Stimulated activated CD4-positive, alpha-beta T cell treated with anti-CD3 and anti-CD28 coated beads, Interleukin-12 subunit alpha, Interleukin-12 subunit beta, amount 100 ng/mL, for 24 hours (primary cell): ENCODE data around the gene GPR37L1.
"Not testable (repeated sequence)": the region's sequence is repeated elsewhere in the genome, so short reads cannot be mapped to it uniquely, and the experiment has no call there.

ENCODE experiments used
- DNase-seq, 2 experiments: peaks; one replicate each; pipeline ENCODE4 v3.0.0-alpha.2; 2020; ENCODE audit warnings: low read depth in 2 of 2

The GPR37L1 gene

DNA sequence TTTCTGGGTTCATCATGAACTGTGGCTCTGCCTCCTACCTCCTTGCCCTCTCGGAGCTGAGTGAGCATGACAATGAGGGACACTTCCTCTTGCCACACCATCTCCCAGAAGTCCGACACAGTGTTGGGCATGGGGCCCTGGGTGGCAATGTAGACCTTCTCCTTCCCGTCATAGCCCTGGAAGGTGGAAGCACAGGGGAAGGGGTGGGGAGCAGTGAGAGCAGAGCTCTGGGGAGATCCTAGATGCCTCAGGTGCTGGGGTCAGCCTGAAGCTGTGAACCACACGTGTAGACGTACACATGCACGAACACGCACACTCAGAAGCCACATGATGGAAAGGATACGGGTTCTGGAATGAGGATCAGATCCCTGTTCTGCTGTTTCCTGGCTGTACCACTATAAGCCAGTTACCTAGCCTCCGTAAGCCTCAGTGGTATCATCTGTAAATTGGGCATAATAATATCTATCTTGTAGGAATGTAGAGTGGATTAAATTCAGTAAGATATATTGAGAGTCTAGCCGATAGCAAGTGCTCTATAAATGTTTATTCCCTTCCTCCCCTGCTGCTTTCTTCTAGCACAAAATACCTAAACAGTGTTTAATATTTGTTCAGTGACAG, 31.5 kb downstream of the GPR37L1 start:
- no peak for DNase-seq

DNA sequence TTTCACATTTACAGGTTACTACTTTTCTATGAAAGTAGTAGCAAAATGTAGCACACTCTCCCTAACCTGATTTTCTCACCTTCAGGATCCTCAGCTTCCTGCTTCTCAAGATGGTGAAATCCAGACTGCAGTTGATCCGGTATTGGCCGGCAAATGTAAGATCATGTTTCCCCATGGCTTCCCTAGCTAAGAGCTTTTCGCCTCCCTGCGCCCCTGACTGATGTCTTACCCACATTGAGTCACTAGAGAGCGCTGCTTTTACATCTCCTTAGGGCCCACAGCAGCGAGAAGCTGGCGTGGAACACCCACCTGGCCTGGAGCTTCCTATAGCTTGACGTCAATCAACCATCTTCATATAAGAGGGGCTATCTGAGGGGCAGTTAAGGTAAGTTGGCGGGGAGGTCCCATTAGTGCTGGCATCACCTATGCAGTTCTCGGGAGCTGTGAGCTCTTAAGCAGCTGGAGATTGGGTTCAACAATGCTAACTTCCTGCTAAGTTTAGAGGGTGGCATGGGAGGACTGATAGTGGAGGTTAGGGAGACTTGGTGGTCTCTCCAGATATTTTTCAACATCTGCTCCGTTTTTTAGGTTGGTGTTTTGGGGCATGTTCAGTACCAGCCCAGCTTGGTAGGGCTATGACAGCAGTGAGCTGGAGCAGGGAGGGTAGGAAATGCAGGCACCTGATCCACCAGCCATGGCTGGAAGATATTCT, 32.2 kb downstream of the GPR37L1 start:
- no peak for DNase-seq

DNA sequence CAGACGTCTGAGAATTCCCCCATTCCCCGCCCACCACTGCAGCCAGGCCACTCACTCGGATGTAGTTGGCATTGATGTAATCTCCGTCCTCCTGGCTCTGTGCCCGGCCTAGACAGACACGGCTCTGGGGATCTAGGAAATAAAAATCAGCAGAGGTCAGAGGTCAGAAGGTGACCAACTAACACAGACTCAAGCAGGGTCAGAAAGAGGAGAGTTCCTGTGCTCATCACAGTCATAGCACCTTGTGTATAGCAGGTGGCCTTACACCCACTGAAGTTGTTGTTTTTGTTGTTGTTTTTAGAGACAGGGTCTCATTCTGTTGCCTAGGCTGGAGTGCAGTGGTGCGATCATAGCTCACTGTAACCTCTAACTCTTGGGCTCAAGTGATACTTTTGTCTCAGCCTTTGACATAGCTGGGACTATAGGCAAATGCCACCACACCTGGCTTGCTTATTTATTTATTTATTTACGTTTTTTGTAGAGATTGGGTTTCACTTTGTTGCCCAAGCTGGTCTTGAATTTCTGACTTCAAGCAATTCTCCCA, 32.8 kb downstream of the GPR37L1 start:
- no peak for DNase-seq

DNA sequence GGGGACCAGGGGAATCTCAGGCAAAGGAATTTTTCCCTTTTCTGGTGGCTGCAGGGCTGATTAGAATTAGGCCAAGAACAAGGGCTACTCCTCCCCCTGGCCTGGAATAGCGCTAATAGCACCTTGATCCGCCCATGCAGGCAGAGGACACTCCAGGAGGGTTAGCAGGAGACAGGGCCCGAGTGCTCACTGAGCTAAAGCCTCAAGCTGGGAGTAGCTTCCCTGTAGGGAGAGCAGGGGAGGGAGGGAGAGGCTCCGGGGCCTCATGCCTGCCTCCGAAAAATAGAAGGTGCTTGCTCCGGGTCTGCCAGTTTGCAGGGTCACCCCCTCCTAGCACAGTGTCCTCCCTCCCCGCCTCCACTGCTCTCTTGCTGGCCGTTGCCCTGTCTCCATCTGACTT, 33.9 kb downstream of the GPR37L1 start:
- DNase-seq = no peak

DNA sequence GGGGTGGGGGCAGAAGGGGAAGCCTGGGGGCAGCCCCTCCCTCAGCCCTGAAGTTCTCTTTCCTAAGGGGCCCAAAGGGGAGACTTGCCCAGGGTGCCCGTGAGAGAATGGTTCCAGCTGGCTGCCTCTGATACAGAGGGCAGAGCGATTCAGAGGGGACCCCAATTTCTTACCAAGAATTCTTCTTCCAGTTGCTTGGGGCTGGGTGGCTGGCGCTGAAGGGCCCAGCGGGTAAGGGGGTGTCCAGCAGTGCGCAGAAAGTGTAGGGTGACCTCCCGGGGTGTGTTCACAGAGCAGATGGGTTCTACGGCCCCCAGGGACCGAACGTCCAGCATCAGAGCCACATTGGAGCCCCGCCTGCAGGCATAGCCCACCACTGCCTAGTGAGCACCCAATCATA, 35.2 kb downstream of the GPR37L1 start:
- no peak for DNase-seq

DNA sequence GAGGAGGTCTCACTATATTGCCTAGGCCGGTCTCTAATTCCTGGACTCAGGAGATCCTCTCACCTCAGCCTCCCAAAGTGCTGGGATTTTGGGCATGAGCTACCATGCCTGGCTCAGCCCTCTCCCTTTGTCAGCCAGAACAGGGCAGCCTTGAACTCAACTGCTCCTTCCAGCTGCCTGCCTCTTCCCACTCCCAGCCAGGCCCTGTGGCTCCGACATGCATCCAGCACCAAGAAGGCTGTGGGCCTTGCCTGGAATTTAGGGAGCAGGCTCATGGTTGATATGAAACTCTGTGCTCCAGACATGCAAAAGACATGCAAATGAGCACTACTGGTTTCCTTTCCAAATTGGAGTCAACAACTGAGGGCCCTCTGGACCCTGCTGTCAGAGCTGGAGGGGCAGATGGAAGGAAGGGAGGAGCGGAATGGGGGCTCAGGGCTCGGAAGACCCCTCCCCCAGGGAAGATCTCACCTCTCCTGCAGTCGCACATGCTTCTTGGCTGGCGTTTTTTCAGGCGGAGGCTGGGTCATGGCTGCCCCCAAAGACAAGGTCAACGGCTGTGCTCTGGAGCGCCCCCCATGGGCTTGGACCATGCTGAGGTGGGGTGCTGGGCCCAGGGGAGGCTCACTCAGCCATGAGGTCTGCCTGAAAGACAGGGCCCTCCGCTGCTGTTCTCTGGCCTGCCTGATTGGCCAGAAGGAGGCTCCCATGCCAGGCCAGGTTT, 36.3 kb downstream of the GPR37L1 start:
- no peak for DNase-seq

DNA sequence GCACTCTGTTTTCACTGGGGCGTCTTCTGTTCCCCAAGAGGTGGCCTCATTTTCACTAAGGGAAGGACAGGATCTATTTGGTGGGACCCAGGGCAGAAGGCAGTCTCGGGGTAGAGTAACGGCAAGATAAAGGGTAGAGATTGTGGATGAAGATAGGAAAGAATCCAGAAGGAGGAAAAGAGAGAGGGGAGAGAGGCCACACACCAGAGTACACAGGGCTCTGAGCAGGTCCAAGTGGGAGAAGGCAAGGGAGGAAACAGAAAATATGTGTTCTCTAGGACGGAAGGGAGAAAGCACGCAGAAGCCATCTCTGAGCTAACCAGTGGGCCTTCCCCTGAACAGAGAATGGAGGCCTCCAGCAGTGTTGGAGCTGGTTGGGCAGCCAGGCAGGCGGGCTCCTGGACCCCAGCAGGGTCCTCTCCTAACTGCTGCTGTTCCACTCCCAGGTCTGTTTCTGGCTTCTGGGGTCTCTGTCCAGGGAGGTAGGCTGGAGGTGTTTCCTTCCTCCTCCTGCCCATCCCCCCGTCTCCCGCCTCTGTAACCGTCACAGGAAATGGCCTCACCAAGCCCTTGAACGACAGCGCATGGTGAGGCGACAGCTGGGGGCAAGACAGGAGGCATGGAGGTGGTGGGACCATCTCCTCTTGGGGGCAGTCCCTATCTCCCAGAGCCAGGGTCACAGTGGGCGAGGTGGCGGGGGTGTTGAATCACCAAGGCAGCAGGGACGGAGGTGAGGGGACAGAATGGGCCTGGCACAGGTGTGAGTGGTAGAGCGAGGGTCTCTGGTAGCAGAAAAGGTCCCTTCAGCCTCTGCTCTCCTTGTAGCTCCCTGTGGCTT, 37.0 kb downstream of the GPR37L1 start:
- peak in 1 of 2 experiments; percentile 75 for DNase-seq

DNA sequence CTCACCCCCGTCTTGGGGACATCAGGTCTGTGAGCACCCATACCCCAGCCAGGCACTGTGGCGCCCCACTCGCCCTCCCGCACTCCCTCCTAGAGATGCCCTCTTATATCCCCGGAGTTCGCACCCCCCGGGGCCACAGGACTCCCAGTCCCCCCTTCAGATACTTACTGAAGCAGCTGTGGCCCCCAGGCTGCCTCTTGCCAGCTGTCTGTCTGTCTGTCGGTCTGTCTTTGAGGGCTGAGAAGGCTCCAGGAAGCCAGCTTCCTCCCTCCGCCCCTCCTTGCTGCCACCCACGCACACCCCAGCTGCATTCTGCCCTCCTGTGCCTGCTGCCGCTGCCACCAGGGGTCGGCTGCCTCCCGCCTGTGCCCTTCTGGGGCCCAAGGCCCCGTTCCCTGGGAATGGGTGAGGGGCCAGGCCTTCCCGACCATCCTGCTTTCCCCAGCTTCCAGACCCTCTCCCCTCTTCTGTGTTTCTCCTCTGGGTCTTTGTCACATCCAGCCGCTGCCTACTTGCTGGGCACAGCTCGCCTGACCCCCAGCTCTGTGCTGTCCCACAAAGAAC, 37.7 kb downstream of the GPR37L1 start, which contains the start of gene PTPN7:
Gene PTPN7, minus strand, starts transcription at position 226 of the 564 bp plus-strand sequence. CDS start 1,200 bp downstream, outside the sequence.
- DNase-seq = peak; percentile 75 to 87

DNA sequence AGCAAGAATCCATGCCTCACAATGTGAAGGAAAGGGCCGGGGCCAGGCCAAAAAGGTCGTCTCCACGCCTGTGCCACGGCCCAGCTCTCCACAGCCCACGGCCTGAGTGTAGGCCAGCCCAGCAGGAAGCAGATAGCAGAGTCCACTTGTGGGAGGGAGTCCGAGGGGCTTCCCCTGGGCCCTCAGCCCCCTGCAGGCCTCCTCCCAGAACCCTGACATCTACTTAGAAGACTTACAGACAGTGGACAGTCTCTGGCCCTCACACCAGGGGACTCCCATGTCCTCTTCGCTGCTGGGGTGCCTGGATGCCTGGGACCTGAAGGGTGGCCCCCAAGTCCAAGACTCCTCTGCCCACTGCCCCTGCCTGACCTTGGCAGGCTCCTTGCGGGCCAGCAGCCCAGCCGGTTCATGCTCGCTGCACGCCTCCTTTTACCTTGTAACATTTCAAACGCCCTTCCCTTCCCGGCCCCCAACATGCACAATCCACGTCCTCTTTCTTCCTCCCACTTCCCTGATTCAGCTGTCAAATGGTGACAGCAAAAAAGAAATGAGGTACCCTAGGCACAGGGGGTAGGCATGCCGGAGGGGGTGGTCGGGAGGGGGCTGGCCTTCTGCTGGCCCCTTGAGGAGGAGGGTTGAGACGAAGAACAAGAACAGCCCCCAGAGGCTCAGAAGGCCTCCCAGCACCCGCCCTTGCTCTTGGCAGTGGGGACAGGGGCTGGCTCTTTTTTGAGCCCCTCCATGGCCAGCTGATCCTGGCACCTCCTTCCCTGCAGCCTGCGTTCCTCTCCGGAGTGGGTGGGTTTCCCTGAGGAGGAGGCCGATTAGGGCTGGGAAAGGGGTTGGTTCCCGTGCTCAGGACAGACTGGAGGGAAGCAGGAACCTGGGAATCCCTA, 38.7 kb downstream of the GPR37L1 start:
- no peak for DNase-seq

DNA sequence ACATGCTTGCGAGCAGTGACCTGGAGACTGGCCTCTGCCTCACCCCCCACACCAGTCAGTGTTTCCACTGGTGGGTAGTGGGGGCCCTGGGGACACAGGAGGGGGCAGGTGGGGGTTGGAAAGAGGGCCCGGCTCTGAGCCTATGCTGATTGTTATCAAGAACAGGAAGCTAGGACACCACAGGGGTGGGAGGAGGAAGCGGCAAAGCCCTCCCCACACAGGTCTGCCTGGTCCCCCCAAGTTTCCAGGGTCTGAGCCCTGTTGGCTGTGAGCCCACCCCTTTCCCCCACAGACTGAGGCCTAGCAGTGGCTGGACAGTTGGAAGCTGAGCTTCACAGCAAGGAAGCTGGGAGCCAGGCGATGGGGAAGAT, 39.3 kb downstream of the GPR37L1 start:
- peak in 1 of 2 experiments; percentile 57 for DNase-seq

DNA sequence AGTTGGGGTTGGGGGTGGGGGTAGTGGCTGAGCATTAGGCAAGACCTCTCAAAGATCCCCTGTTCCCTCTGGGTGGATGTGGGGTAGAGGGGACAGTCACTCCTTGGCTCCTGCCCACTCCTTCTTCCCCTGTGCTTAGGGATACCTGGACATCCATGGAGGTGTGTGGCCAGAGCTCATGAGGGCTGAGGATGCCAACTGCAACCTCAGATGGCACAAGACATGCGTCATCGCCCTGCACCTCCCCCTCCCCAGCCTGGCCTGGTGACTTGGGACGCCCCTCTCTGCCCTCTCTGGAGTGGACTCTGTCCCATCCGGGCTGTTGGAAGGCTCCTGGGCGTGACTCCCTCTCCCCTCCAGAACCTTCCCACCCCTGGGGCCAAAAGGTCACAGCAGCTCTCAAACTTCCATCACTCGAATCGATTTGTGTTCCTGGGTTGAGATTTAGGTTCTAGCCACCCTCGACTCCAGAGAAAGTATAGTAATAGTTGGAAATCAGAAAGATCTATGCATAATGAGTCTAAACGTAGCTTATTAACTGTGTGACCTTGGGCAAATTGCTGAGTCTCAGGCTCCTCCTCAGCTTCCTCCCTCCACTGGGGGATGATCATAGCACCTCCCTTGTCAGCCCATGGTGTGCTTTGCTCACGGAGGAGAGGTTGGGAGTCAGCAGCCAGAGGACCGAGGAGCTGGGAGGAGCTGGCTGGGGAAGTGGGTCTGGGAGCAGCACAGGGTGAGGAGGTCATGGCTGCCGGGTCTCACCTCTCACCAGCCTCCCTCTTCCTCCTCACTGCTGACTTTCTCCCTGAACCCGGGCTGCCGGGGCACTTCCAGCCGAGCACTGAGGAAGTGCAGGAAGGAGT, 39.9 kb downstream of the GPR37L1 start:
- DNase-seq = no peak

DNA sequence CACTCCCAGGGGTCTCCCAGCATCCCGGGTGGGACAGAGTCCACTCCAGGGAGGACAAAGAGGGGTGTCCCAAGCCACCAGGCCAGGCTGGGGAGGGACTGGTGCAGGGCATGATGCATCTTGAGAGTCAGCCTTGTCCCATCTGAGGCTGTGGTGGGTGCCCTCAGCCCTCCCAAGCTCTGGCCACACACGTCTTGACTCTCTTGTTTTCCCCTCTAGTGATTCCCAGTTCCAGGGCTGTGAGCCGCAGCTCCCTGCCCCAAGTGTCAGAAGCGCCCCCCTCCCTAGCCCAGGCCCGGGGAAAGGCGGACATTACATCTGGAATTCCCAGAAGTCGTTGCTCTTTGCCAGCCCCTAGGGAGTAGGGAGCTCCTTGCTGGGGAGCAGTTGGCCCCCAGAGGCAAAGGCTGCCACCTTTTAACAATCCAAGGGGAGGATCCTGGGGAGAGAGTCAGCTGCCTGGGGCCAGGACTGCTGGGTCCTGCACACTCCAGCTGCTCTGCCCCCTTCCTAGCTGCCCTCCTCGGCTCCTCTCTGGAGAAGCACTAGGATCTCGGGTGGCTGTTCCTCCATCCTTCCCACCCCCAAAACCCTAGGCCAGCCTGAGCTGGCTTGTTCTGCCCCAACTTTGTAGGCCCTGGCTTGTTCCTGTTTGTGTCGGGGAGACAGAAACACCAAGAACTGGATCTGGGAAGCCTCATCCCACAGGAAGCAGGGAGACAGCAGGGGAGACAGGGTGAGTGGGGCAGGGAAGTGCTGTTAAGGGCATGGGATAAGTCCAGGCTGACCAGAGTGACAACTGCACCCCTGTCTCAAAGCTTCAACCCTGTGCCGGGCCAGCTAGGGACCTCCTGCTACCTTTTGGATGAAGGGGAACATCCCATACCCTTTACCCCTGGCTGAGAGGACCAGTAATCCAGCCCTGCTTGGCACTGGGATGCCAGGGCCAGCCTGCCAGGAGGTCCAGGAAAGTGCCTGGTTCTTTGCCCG, 40.9 kb downstream of the GPR37L1 start:
- DNase-seq = no peak

DNA sequence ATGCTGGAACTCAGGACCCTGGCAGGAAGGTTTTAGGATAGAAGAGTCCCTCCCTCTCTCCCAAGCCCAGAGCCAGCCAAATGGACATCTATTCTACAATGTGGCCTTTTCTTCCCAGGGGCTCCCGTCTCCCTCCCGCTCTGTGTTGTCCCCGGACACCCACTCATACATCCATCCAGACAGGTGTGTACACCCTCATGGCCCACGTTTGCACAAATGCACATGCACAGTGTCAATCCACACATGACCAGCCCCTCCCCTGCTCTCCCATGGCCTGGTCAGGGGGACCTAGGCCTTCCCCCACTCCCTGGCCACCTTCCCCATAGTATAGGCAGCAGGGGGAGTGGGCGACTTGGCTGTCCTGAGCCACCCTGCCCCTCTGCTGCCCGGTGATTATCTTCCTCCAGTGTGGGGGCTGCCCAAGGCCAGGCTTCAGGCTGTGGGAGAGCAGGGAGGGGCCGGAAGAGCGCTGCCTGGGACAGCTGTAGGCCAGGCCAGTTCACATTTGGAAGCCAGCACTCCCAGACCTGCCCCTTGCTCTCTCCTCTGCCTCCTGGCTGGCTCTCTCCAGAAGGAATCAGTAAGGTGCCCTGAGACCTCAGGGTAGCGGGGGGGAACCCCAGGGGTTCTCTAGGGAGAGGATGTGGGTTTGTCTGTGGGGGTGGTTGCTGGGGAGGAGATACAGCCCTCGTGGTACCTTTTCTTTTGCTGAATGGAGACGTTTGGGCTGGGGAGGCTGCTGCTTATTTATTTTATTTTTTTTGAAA, 41.7 kb downstream of the GPR37L1 start:
- peak in 1 of 2 experiments; percentile 65 for DNase-seq

DNA sequence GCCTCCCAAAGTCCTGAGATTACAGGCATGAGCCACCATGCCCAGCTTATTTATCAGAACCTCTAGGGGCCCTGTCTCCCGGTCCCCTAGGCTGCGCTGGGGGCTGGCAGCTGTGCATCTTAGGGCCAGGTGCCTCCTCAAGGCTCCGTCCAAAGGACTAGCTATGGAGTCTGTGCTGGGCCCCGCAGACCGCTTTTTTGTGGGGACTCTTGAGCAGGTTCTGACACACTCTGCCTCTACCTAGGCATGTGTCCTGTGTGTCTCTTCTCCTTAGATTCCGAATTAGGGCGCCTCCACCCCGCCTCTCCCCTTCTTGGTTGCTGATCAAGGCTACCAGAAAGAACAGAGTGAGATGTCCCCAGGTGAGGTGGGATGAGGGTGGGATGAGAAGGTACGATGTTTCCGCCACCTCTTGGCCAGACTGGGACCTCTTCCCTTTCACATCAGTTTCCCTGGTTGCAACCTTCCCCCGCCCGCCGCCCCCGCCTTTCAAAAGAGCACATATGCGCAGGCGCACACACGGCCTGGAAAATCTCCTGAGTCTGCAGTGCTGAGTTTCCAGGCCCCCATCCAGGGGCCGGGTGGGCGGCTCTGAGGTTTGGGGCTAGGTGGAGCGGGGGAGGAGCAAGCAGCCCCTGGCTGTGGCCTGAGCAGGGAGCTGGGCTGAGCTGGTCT, 42.7 kb downstream of the GPR37L1 start:
- DNase-seq = peak in 1 of 2 experiments; percentile 74

DNA sequence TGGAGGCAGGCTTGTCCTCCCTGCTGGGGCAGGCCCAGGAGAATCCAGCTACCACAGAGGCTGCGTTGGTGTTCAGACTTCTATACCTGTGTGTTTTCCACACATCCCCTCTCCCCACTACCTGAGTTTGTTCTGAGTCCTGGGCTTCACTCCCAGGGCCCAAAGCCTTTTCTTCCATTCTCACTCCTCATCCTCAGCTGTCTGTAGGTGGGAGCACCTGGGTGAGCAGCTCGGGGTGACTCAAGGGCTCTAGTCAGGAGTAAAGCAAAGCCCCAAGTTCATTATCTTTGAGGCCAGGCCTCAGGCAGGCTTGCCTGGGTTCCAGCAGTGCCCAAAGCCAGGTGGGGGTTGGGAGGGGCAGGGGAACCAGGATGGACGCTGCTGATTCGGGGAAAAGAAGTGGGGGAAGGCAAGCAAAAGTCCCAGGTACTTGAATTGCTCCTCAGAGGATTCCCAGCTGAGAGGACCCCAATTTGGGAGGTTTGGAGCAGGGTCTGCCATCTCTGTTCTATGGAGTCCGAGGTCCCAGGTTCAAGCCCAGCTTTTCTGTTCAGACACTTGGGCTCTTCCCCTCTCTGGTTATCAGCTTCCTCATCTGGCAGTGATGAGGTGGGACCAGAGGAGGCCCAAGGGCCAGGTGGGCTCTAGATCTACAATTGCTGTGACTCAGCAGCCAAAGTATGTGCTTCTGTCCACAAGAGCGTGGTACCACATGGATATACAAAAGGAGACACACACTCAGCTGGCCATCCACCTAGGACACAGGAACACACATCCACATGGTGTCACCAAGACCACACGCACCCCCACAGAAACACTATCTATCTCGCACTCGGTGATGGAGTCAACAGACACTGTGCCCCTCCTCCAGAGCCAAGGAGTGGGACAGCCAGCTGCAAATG, 43.5 kb downstream of the GPR37L1 start:
- DNase-seq = no peak

DNA sequence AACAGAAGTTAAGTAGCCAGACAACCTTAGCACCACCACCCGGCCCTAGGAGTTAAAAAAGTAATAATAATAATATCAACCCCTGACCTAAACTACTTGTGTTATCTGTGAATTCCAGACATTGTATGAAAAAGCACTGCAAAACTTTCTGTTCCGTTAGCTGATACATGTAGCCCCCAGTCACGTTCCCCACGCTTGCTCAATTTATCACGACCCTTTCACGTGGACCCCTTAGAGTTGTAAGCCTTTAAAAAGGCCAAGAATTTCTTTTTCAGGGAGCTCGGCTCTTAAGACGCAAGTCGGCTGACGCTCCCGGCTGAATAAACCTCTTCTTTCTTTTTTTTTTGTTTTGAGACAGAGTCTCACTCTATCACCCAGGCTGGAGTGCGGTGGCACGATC, 44.3 kb downstream of the GPR37L1 start:
- DNase-seq = not testable (repeated sequence)
